Measurements from ENCODE around the gene SORCS3. TPM values are rescaled to one million over a fixed set of nuclear protein-coding genes. Genes with fewer than 3 reads are reported as not detected.

The SORCS3 gene
- total RNA-seq, 2 donors from 2014 or later, result not detected

DNA sequence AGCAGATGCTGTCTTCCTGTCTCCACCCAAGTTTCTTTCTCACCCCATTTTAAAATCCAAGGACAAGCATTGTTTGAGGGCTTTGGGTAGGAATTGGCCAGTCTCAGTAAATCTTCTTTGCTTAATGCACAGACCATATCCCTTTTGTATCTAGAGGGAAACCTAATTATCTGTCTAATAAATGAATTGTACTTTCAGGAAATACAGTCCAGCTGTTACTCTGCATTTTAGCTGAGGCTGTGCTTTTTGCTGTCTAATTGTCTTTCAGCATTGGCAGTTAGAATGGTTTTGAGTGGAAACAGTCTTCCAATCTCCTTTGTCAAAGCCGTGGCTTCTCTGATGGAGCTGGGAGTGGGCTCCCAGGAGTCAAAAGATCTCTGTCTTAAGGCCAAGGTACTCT, 388.2 kb downstream of the SORCS3 start:
- no peaks in the 10 kb centered on the region for H3K9me3 ChIP-seq
- no peak overlapping the region for H3K4me3 ChIP-seq
- TF ChIP-seq CTCF (IDR thresholded peaks at IDR 0.05), result no peak
- no peaks in the 10 kb centered on the region for H3K27me3 ChIP-seq (replicated peaks; ENCODE audit: insufficient read depth)
- no peak overlapping the region for H3K27ac ChIP-seq
- H3K4me1 ChIP-seq (ENCODE audit: control insufficient read depth in 1 of 2, low read depth in 2 of 2), result no peaks in the 10 kb centered on the region
- DNase-seq (ENCODE audit: low spot score) (no peak), ATAC-seq (ENCODE audit: insufficient number of reproducible peaks, low FRiP score, low read depth) (no peak)
- no peaks in the 10 kb centered on the region for H3K36me3 ChIP-seq

GRCh38 chr10:105037022-105037421, 395.9 kb downstream of the SORCS3 start:
- no peak for ATAC-seq (ENCODE audit: insufficient number of reproducible peaks, low FRiP score, low read depth)
- H3K36me3 ChIP-seq, result no peaks in the 10 kb centered on the region
- no peaks in the 10 kb centered on the region for H3K9me3 ChIP-seq
- no peaks in the 10 kb centered on the region for H3K4me1 ChIP-seq (ENCODE audit: control insufficient read depth in 1 of 2, low read depth in 2 of 2)
- no peak overlapping the region for H3K27ac ChIP-seq
- no peaks in the 10 kb centered on the region for H3K27me3 ChIP-seq (replicated peaks; ENCODE audit: insufficient read depth)
- no peak overlapping the region for H3K4me3 ChIP-seq
- TF ChIP-seq CTCF (IDR thresholded peaks at IDR 0.05), result no peak
- DNase-seq (ENCODE audit: low spot score), result no peak

GRCh38 chr10:105041956-105042355, 400.9 kb downstream of the SORCS3 start:
- DNase-seq (ENCODE audit: low spot score) (no peak), ATAC-seq (ENCODE audit: insufficient number of reproducible peaks, low FRiP score, low read depth) (no peak)
- Histone ChIP-seq H3K9me3 (no peaks in the 10 kb centered on the region), H3K27me3 (replicated peaks; ENCODE audit: insufficient read depth) (no peaks in the 10 kb centered on the region), H3K4me1 (ENCODE audit: control insufficient read depth in 1 of 2, low read depth in 2 of 2) (no peaks in the 10 kb centered on the region), H3K4me3 (no peak overlapping the region), H3K27ac (no peak overlapping the region), H3K36me3 (no peaks in the 10 kb centered on the region)
- no peak for TF ChIP-seq CTCF (IDR thresholded peaks at IDR 0.05)

GRCh38 chr10:105042906-105043552, 401.9 kb downstream of the SORCS3 start:
- TF ChIP-seq CTCF (IDR thresholded peaks at IDR 0.05), result no peak
- no peaks in the 10 kb centered on the region for H3K9me3 ChIP-seq
- no peak for ATAC-seq (ENCODE audit: insufficient number of reproducible peaks, low FRiP score, low read depth)

GRCh38 chr10:105044902-105045301, 403.8 kb downstream of the SORCS3 start:
- Histone ChIP-seq H3K36me3 (no peaks in the 10 kb centered on the region), H3K4me1 (ENCODE audit: control insufficient read depth in 1 of 2, low read depth in 2 of 2) (no peaks in the 10 kb centered on the region), H3K4me3 (no peak overlapping the region), H3K27me3 (replicated peaks; ENCODE audit: insufficient read depth) (no peaks in the 10 kb centered on the region), H3K27ac (no peak overlapping the region), H3K9me3 (no peaks in the 10 kb centered on the region)
- no peak for DNase-seq (ENCODE audit: low spot score)
- no peak for ATAC-seq (ENCODE audit: insufficient number of reproducible peaks, low FRiP score, low read depth)
- no peak for TF ChIP-seq CTCF (IDR thresholded peaks at IDR 0.05)

More at GRCh38 chr10:105042906-105043552, 401.9 kb downstream of the SORCS3 start:
- Histone ChIP-seq H3K4me1 (ENCODE audit: control insufficient read depth in 1 of 2, low read depth in 2 of 2) (no peaks in the 10 kb centered on the region), H3K36me3 (no peaks in the 10 kb centered on the region), H3K27ac (no peak overlapping the region), H3K27me3 (replicated peaks; ENCODE audit: insufficient read depth) (no peaks in the 10 kb centered on the region), H3K4me3 (no peak overlapping the region)
- no peak for DNase-seq (ENCODE audit: low spot score)

Measured in thoracic aorta (tissue), 2 donors.